Ishikawa (cell line): ENCODE data around the gene C9orf40.

Source experiments
- CEBPB ChIP-seq: IDR thresholded peaks from 2 replicates; pipeline ENCODE4 v1.6.1; 2012
- CREB1 ChIP-seq: IDR thresholded peaks from 2 replicates; pipeline ENCODE4 v1.6.1; 2012; ENCODE audit warnings: low read depth
- EGR1 ChIP-seq: IDR thresholded peaks from 2 replicates; pipeline ENCODE4 v1.6.1; 2012
- EP300 ChIP-seq: IDR thresholded peaks from 2 replicates; pipeline ENCODE4 v1.6.1; 2012; ENCODE audit warnings: borderline replicate concordance
- FOXM1 ChIP-seq: IDR thresholded peaks from 2 replicates; pipeline ENCODE4 v1.6.1; 2012; ENCODE audit warnings: low read depth, borderline replicate concordance
- NFIC ChIP-seq: IDR thresholded peaks from 2 replicates; pipeline ENCODE4 v1.6.1; 2012
- RAD21 ChIP-seq: IDR thresholded peaks from 2 replicates; pipeline ENCODE4 v1.6.1; 2012; ENCODE audit warnings: low read depth
- TAF1 ChIP-seq: IDR thresholded peaks from 2 replicates; pipeline ENCODE4 v1.6.1; 2012; ENCODE audit warnings: low read depth, mild to moderate bottlenecking
- TCF12 ChIP-seq: IDR thresholded peaks from 2 replicates; pipeline ENCODE4 v1.6.1; 2012; ENCODE audit warnings: low read depth
- TEAD4 ChIP-seq: IDR thresholded peaks from 2 replicates; pipeline ENCODE4 v1.6.1; 2012
- YY1 ChIP-seq: IDR thresholded peaks from 2 replicates; pipeline ENCODE4 v1.6.1; 2012; ENCODE audit warnings: low read depth
- ZBTB7A ChIP-seq: IDR thresholded peaks from 2 replicates; pipeline ENCODE4 v1.6.1; 2012; ENCODE audit warnings: low read depth
- TF ChIP-seq, protein P1 (sequence below): IDR thresholded peaks from 2 replicates; pipeline ENCODE4 v1.6.1; 2012
- TF ChIP-seq, protein P2 (sequence below): IDR thresholded peaks from 2 replicates; pipeline ENCODE4 v1.6.1; 2012
- TF ChIP-seq, protein P3 (sequence below): IDR thresholded peaks from 2 replicates; pipeline ENCODE4 v1.6.1; 2012; ENCODE audit warnings: low read depth, mild to moderate bottlenecking

The C9orf40 gene

DNA sequence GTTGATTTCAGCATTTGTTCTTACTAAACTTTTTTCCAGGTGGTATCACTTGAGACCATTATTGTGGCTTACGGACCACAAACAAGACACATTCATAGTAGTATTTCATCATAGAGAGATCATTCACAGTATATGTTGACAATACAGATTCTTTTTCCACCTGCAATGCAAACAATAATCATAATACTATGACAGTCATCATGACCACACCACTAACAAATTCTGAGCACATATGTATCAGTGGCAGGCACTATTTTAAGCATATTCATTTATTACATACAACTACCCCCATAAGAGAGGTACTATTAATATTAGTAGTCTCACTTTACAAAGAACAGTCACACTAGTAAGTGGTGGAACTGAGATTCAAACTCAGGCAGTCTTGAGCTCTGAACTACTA, 31.0 kb upstream of the C9orf40 start:
- TF ChIP-seq NFIC: no peak
- TF ChIP-seq, protein P1, sequence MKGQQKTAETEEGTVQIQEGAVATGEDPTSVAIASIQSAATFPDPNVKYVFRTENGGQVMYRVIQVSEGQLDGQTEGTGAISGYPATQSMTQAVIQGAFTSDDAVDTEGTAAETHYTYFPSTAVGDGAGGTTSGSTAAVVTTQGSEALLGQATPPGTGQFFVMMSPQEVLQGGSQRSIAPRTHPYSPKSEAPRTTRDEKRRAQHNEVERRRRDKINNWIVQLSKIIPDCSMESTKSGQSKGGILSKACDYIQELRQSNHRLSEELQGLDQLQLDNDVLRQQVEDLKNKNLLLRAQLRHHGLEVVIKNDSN: no peak
- TF ChIP-seq, protein P2, sequence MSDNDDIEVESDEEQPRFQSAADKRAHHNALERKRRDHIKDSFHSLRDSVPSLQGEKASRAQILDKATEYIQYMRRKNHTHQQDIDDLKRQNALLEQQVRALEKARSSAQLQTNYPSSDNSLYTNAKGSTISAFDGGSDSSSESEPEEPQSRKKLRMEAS: no peak
- TF ChIP-seq FOXM1: no peak
- TF ChIP-seq RAD21: no peak
- TF ChIP-seq, protein P3, sequence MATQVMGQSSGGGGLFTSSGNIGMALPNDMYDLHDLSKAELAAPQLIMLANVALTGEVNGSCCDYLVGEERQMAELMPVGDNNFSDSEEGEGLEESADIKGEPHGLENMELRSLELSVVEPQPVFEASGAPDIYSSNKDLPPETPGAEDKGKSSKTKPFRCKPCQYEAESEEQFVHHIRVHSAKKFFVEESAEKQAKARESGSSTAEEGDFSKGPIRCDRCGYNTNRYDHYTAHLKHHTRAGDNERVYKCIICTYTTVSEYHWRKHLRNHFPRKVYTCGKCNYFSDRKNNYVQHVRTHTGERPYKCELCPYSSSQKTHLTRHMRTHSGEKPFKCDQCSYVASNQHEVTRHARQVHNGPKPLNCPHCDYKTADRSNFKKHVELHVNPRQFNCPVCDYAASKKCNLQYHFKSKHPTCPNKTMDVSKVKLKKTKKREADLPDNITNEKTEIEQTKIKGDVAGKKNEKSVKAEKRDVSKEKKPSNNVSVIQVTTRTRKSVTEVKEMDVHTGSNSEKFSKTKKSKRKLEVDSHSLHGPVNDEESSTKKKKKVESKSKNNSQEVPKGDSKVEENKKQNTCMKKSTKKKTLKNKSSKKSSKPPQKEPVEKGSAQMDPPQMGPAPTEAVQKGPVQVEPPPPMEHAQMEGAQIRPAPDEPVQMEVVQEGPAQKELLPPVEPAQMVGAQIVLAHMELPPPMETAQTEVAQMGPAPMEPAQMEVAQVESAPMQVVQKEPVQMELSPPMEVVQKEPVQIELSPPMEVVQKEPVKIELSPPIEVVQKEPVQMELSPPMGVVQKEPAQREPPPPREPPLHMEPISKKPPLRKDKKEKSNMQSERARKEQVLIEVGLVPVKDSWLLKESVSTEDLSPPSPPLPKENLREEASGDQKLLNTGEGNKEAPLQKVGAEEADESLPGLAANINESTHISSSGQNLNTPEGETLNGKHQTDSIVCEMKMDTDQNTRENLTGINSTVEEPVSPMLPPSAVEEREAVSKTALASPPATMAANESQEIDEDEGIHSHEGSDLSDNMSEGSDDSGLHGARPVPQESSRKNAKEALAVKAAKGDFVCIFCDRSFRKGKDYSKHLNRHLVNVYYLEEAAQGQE: no peak
- no peak for TF ChIP-seq EGR1

DNA sequence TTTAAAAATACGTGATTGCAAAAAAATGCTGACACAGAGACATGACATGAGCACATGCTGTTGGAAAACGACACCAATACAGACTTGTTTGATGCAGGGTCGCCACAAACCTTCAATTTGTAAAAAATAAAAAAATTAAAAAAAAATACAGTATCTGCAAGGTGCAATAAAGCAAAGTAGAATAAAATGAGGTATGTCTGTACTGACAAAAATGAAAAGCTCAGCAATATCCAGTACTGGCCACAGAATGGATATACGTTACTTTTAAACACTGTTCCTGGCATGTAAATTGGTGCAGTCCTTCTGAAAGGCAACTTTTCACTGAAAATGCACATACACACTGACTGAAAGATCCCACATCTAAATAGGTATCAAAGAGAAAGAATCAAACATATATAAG, 27.1 kb upstream of the C9orf40 start:
- TF ChIP-seq EP300: no peak
- TF ChIP-seq CREB1: no peak
- TF ChIP-seq NFIC: no peak
- TF ChIP-seq TAF1: no peak
- no peak for TF ChIP-seq FOXM1
- TF ChIP-seq, protein P1: no peak
- no peak for TF ChIP-seq YY1
- TF ChIP-seq, protein P2: no peak
- TF ChIP-seq CEBPB: no peak
- TF ChIP-seq, protein P3: no peak

DNA sequence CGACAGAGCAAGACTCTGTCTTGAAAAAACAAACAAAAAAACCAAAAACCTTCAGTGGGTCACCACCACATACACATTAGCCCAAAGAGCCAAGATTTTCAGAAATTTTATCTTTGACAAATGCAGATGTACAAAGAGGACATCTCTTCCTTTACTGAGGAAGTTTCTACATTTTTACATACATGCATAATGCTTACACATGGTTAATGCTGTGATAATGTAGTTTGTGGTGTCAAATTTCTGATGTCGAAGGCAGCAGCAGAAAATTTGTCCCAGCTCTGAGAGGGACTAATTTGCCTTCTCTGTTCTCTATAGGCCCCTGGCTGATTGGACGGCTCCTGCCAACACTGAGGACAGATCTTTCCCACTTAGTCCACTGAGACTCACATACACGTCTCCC, 24.6 kb upstream of the C9orf40 start:
- TF ChIP-seq NFIC (no peak), EGR1 (no peak), RAD21 (no peak), CEBPB (no peak), EP300 (no peak), CREB1 (no peak), TEAD4 (no peak), TAF1 (no peak), TCF12 (no peak), ZBTB7A (no peak), FOXM1 (no peak), YY1 (no peak)
- TF ChIP-seq, protein P2: no peak
- TF ChIP-seq, protein P3: no peak
- TF ChIP-seq, protein P1: no peak

DNA sequence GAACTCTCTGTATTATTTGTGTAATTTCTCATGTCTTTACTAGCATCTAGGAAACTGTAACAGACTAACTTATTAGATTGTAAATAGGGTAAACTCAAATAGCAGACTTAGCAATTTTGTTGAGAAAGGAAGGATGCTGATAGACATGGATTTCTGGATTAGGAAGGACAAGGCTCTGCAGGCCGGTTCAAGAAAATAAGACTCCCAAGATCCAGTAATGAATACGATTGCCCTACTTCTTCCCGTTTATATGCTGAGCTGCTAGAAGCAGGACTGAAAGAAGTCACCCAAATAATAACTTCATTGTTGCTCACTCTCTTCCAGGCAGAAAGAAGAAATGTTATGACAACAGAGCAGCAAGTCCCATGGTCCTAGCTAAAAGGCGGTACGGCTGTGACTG, 22.8 kb upstream of the C9orf40 start:
- no peak for TF ChIP-seq CEBPB
- TF ChIP-seq NFIC: no peak
- TF ChIP-seq TAF1: no peak
- no peak for TF ChIP-seq TCF12
- TF ChIP-seq, protein P2: no peak
- TF ChIP-seq EGR1: no peak
- no peak for TF ChIP-seq ZBTB7A
- TF ChIP-seq CREB1: no peak
- TF ChIP-seq TEAD4: no peak
- TF ChIP-seq, protein P3: no peak
- TF ChIP-seq RAD21: no peak
